IPS DF 19.7 (cell line): Measurements from ENCODE around the gene RALB.
A peak's percentile ranks its signal among the peaks of the same experiment; 100 is the strongest.

ENCODE experiments used
- DNase-seq: peaks from one replicate; pipeline ENCODE4 v3.0.0-alpha.2; 2013; ENCODE audit warnings: low read depth, low spot score

RALB gene

DNA sequence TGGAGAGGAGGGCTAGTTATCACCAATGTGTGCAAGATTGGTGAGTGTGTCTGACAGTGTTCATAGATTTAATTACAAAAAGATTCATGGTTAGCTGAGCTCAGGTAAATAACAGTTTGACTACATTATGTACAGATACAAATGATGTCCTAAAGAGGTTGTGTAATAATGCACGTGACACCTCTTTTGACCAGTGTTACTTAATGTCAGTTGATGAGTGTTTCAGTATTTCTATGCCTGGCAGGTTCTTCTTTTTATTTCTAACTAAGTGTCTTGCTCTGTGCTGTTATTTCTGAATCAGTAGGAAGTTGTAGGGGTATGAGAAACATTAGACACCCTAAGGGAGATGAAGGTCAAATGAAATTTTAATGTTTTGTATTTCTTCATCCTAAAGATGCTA lies 85.4 kb downstream of the RALB start:
- DNase-seq, result no peak

GRCh38 chr2:120341977-120342376 lies 89.3 kb downstream of the RALB start:
- DNase-seq, result no peak

- no peak for DNase-seq
Measured at GRCh38 chr2:120342446-120342845, 89.8 kb downstream of the RALB start.

GRCh38 chr2:120343100-120343432 lies 90.4 kb downstream of the RALB start:
- DNase-seq, result no peak

DNA sequence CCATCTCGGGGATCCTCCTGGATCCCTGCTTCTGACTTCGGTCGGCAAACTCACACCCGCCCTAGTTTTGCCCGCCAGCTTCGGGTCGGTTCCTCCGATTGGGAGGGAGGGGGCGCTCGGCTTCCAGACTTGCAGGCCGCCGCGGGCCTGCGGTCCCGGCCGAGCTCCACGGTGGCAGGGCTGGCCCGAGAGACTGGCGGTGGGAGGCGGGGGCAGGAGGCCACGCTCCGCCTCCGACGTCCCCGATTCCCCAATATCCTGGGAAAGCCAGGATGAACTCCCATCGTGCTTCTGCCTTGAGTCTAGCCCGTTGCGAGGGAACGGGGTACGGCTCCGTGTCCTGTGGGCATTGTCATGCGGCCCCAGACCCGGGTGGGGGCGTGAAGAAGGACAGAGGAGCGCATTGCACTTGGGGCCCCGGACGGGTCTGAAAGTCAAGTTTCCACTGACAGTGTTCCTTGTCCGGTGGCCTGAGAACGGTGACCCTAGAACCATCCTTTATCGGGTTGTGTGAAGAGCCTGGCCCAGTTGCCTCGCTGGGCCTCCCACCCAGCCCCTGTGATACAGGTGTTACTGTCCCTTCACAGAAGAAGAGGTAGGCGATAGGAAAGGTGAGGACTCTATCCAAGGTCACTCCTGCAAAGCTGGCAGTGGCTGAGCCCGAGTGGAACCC lies 90.9 kb downstream of the RALB start:
- peak; percentile 48 for DNase-seq
